Measurements from ENCODE around the gene KCNG4.
"Not testable (repeated sequence)": the region's sequence is repeated elsewhere in the genome, so short reads cannot be mapped to it uniquely, and the experiment has no call there.

Gene KCNG4

GRCh38 chr16:84233748-84234147, 6.1 kb downstream of the KCNG4 start:
- no peak for DNase-seq

GRCh38 chr16:84232969-84233368, 6.8 kb downstream of the KCNG4 start:
- DNase-seq: no peak

GRCh38 chr16:84232060-84232459, 7.8 kb downstream of the KCNG4 start:
- DNase-seq: no peak

- no peak for DNase-seq
Observed at GRCh38 chr16:84229471-84229870, 10.3 kb downstream of the KCNG4 start.

GRCh38 chr16:84228256-84228838, 11.5 kb downstream of the KCNG4 start:
- DNase-seq: peak in 1 of 2 donors; percentile 3

- no peak for DNase-seq
Observed at GRCh38 chr16:84227548-84227947, 12.3 kb downstream of the KCNG4 start.

- no peak for DNase-seq
Observed at GRCh38 chr16:84226026-84226425, 13.8 kb downstream of the KCNG4 start.

GRCh38 chr16:84225571-84225970, 14.2 kb downstream of the KCNG4 start:
- no peak for DNase-seq

GRCh38 chr16:84225126-84225525, 14.7 kb downstream of the KCNG4 start:
- no peak for DNase-seq

- DNase-seq: no peak
Observed at GRCh38 chr16:84224554-84224953, 15.3 kb downstream of the KCNG4 start.

- no peak for DNase-seq
Observed at GRCh38 chr16:84223456-84223855, 16.4 kb downstream of the KCNG4 start.

- DNase-seq: no peak
Observed at GRCh38 chr16:84220851-84221250, 19.0 kb downstream of the KCNG4 start.

GRCh38 chr16:84218956-84219355, 20.9 kb downstream of the KCNG4 start:
- DNase-seq: no peak

- no peak for DNase-seq
Observed at GRCh38 chr16:84218176-84218823, 21.5 kb downstream of the KCNG4 start.

GRCh38 chr16:84216144-84216543, 23.7 kb downstream of the KCNG4 start:
- DNase-seq: not testable (repeated sequence)

GRCh38 chr16:84215531-84215930, 24.3 kb downstream of the KCNG4 start:
- no peak for DNase-seq

GRCh38 chr16:84214451-84215066, 25.3 kb downstream of the KCNG4 start:
- DNase-seq: no peak

GRCh38 chr16:84212631-84213030, 27.2 kb downstream of the KCNG4 start:
- DNase-seq: no peak

GRCh38 chr16:84212154-84212553, 27.7 kb downstream of the KCNG4 start:
- DNase-seq: no peak

GRCh38 chr16:84209989-84210388, 29.8 kb downstream of the KCNG4 start:
- no peak for DNase-seq

GRCh38 chr16:84207879-84208278, 31.9 kb downstream of the KCNG4 start:
- DNase-seq: no peak

- no peak for DNase-seq
Observed at GRCh38 chr16:84207251-84207650, 32.6 kb downstream of the KCNG4 start.

- no peak for DNase-seq
Observed at GRCh38 chr16:84205976-84206691, 33.7 kb downstream of the KCNG4 start.

GRCh38 chr16:84205123-84205522, 34.7 kb downstream of the KCNG4 start:
- DNase-seq: not testable (repeated sequence)

Measured in bone marrow (tissue), 2 donors.